ENCODE measurements around the gene YAP1.

Gene YAP1

GRCh38 chr11:102225689-102226568 lies 115.7 kb downstream of the YAP1 start:
- Histone ChIP-seq H3K36me3 (ENCODE audit: control insufficient read depth in 2 of 2, insufficient read depth in 1 of 2, low read length in 2 of 2) (peaks cover 0 to 33% of the 10 kb centered on the region in 2 experiments; a peak in 1 of 3 replicates), H3K4me3 (ENCODE audit: low read depth, low read length) (no peak overlapping the region), H3K27ac (ENCODE audit: extremely low read depth, low read depth, low read length) (no peak overlapping the region), H3K4me1 (ENCODE audit: control insufficient read depth, insufficient read depth, low read length) (no peaks in the 10 kb centered on the region; the same call in 1 of the 2 replicates), H3K9me3 (ENCODE audit: control insufficient read depth, insufficient read depth, low read depth, low read length) (no peaks in the 10 kb centered on the region)
- CTCF ChIA-PET = interaction anchor here (0.9 kb wide), 1 partner anchor 28 kb away, joined by 3 read pairs; no protein-coding TSS in a partner anchor
- TF ChIP-seq ZNF48 (tag by site-specific recombination; IDR thresholded peaks at IDR 0.05) (no peak), ZBTB17 (tag by site-specific recombination; IDR thresholded peaks at IDR 0.05) (peak; percentile 36)
- POLR2A ChIA-PET = no interaction called here

DNA sequence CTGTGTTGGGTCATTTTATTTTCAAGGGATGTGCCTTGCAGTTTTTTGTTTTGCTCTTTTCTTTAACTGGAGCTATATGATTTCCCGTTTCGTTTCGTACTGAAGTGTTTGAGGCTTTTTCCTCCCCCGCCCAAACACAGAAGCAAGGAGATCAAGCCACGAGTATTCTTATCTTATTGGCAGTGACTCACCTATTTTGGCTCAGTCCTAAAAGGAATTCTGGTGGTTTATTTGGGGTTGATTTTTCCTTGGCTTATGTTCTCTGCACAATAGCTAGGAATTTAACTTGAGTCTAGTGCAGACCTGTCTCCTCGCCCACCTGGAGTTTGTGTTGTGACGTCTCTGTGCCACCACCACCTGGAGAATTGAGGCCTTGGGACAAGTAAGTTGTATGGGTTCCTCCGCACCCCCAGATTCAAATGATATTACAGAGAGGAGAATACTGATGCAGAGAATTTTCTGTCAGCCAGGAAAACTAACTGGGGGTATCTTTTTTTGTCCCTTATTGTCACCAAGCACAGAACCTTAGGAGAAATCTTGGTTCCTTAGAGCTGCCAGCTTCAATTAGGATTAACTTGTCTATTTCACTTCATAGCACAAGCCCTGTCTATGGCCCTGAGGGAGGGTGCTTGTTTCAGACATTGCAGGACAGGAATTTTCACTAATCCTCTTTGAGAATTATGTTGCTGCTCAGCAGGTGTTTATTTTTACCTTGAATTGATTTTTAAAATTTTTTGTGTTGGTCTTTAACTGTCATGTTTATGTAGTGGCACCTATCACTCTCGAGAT lies 116.6 kb downstream of the YAP1 start:
- ChIA-PET CTCF (interaction anchor here (0.5 to 0.9 kb wide), 2 partner anchors 27 to 183 kb away, joined by 3 read pairs; no protein-coding TSS in a partner anchor), POLR2A (no interaction called here)
- H3K9me3 ChIP-seq (ENCODE audit: control insufficient read depth, insufficient read depth, low read depth, low read length) = no peaks in the 10 kb centered on the region
- no peak overlapping the region for H3K27ac ChIP-seq (ENCODE audit: extremely low read depth, low read depth, low read length)
- no peak for TF ChIP-seq ZFHX2 (tag by site-specific recombination; conservative IDR thresholded peaks at IDR 0.05)
- TF ChIP-seq ZNF48 (tag by site-specific recombination; IDR thresholded peaks at IDR 0.05) = no peak
- no peak for TF ChIP-seq MZF1 (tag by site-specific recombination; IDR thresholded peaks at IDR 0.05; ENCODE audit: borderline replicate concordance)
- peaks cover 0 to 33% of the 10 kb centered on the region in 2 experiments; a peak in 1 of 3 replicates for H3K36me3 ChIP-seq (ENCODE audit: control insufficient read depth in 2 of 2, insufficient read depth in 1 of 2, low read length in 2 of 2)
- no peaks in the 10 kb centered on the region; the same call in 1 of the 2 replicates for H3K4me1 ChIP-seq (ENCODE audit: control insufficient read depth, insufficient read depth, low read length)
- H3K4me3 ChIP-seq (ENCODE audit: low read depth, low read length) = no peak overlapping the region

- Histone ChIP-seq H3K4me1 (ENCODE audit: control insufficient read depth, insufficient read depth, low read length) (no peaks in the 10 kb centered on the region; the same call in 1 of the 2 replicates), H3K36me3 (ENCODE audit: control insufficient read depth in 2 of 2, insufficient read depth in 1 of 2, low read length in 2 of 2) (peaks cover 0 to 24% of the 10 kb centered on the region in 2 experiments; a peak in 1 of 3 replicates), H3K9me3 (ENCODE audit: control insufficient read depth, insufficient read depth, low read depth, low read length) (no peaks in the 10 kb centered on the region), H3K27ac (ENCODE audit: extremely low read depth, low read depth, low read length) (no peak overlapping the region), H3K4me3 (ENCODE audit: low read depth, low read length) (no peak overlapping the region)
- ChIA-PET CTCF (interaction anchor here (0.6 to 0.9 kb wide), 2 partner anchors 115 to 367 kb away, joined by 3 read pairs; no protein-coding TSS in a partner anchor), POLR2A (no interaction called here)
- no peak for TF ChIP-seq PATZ1 (tag by site-specific recombination; IDR thresholded peaks at IDR 0.05)
- TF ChIP-seq ZNF560 (tag by site-specific recombination; IDR thresholded peaks at IDR 0.05; ENCODE audit: borderline replicate concordance) = no peak
- no peak for TF ChIP-seq ZNF16 (tag by site-specific recombination; IDR thresholded peaks at IDR 0.05; ENCODE audit: low read depth)
- TF ChIP-seq KLF10 (tag by site-specific recombination; IDR thresholded peaks at IDR 0.05) = no peak
- no peak for TF ChIP-seq PRDM4 (tag by site-specific recombination; IDR thresholded peaks at IDR 0.05)
- TF ChIP-seq, protein P1, sequence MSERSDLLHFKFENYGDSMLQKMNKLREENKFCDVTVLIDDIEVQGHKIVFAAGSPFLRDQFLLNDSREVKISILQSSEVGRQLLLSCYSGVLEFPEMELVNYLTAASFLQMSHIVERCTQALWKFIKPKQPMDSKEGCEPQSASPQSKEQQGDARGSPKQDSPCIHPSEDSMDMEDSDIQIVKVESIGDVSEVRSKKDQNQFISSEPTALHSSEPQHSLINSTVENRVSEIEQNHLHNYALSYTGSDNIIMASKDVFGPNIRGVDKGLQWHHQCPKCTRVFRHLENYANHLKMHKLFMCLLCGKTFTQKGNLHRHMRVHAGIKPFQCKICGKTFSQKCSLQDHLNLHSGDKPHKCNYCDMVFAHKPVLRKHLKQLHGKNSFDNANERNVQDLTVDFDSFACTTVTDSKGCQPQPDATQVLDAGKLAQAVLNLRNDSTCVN (tag by site-specific recombination; optimal IDR thresholded peaks at IDR 0.05) = no peak
- TF ChIP-seq ZNF211 (tag by site-specific recombination; IDR thresholded peaks at IDR 0.05; ENCODE audit: low read depth) = no peak
- no peak for TF ChIP-seq ZNF23 (tag by site-specific recombination; IDR thresholded peaks at IDR 0.05; ENCODE audit: borderline replicate concordance)
- TF ChIP-seq ZFP3 (tag by site-specific recombination; IDR thresholded peaks at IDR 0.05; ENCODE audit: low read depth) = no peak
- TF ChIP-seq ZNF76 (tag by site-specific recombination; IDR thresholded peaks at IDR 0.05; ENCODE audit: borderline replicate concordance, low read depth) = no peak
- TF ChIP-seq ZNF48 (tag by site-specific recombination; IDR thresholded peaks at IDR 0.05) = no peak
- TF ChIP-seq ZNF704 (tag by site-specific recombination; IDR thresholded peaks at IDR 0.05) = no peak
- TF ChIP-seq ZFP41 (tag by site-specific recombination; IDR thresholded peaks at IDR 0.05; ENCODE audit: borderline replicate concordance) = no peak
- TF ChIP-seq ZNF366 (tag by site-specific recombination; conservative IDR thresholded peaks at IDR 0.05) = no peak
- no peak for TF ChIP-seq ZNF571 (tag by site-specific recombination; IDR thresholded peaks at IDR 0.05)
- no peak for TF ChIP-seq ZEB2 (tag by site-specific recombination; IDR thresholded peaks at IDR 0.05)
- TF ChIP-seq ZNF548 (tag by site-specific recombination; IDR thresholded peaks at IDR 0.05) = no peak
Observed at GRCh38 chr11:102229510-102230123, 119.4 kb downstream of the YAP1 start.

Measured in HEK293 (cell line).